Endometrial microvascular endothelial cells (primary cell): ENCODE measurements around the gene PRSS38. TPM values are rescaled to one million over a fixed set of nuclear protein-coding genes. Genes with fewer than 3 reads are reported as not detected.

Experiments
- in situ Hi-C: cut with HindIII; loops from 2 replicates; pipeline ENCODE4 v1.10.0; 2017; ENCODE audit warnings: low sequenced_read_pairs, low pct_unique_long_range_greater_than_20kb; ENCODE audit errors: inconsistent ontology term
- total RNA-seq: library from RNA; depleted of rRNA; stranded (reverse); fragments of >200 nt; gene quantifications from one replicate; pipeline ENCODE4 v1.2.3, GENCODE V29; 2015; ENCODE audit errors: inconsistent ontology term

PRSS38 gene
- total RNA-seq, 1 donor from 2014 or later: not detected

GRCh38 chr1:227791425-227792143 lies 23.9 kb upstream of the PRSS38 start:
- in situ Hi-C loops: no loop called here

DNA sequence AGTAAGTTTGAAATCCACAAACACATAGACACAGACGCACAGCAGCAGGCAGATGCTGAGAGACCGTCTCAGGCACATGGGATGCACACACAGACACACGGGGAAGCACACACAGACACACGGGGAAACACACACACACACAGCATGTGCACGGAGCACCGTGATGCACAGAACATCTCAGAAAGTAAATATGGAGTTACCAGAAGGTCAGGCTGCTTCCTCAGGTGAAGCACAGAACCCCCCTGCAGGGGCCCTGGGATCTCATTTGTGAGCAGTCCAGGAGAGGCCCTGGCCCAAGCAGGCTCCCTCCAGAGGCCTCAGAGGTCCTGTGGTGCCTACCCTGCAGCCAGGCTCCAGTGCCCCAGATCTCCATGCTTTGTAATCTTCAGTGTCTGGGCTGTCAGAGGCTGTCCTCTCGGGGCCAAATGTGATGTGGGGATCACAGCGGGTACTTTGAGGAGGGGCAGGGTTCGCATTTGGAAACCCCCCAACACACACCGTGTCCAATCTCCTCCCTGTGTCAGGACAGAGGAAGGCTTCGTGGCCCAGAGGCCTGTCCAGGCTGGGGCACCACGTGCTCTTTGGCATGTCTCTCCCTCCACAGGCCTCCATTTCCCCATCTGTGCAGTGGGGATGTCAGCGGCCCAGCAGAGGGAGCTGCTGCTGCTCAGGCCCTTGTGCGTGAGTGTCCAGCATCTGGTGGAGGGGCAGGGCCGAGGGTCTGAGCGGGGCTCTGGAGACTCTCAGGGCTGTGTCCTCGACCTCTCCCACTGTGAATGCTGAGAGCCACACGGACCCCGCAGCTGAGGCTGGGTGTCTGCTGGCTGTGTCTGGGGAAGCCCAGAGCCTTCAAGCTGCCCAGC lies 23.0 kb upstream of the PRSS38 start:
- in situ Hi-C loops: no loop called here

GRCh38 chr1:227793079-227793947 lies 22.2 kb upstream of the PRSS38 start:
- in situ Hi-C loops: no loop called here

DNA sequence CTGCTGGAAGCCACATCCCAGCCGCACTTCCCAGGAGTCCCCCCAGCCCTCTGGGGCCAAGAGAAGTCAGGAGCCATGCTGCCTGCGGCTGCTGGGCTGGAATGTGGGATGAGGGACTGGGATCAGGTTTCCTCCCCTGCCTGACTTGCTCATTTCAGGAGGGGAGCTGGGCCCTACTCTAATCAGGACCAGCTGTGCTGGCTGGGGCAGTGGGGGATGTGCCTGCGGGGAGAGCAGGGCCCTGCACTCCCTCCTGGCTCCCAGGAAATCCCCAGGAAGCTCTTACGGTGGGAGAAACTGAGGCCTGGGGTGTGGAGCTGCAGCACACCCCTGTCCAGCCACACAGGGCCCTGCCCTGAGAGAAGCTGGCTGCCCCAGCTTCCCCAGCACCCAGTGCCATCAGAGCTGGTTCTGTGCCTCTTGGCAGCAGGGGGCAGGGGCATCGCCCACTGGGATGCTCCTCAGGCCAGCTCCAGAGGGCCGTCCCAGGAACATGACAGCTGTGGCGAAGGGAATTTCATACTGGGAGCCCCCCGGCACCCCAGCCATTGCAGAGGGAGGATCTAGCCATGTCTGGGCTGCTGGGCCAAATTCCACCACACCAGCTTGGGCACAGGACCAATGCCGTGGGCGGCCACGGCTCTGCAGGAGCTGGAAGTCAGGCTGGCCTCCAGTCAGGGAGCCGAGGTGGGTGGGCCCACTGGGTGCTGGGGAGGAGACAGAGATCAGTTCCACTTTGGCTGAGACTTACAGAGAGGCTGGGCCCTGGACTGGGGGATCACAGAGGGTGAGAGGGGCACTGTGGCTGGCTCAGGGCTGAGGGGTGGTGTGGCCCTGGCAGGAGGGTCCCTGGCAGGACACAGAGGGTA lies 21.3 kb upstream of the PRSS38 start:
- in situ Hi-C loops: no loop called here

GRCh38 chr1:227794817-227795192 lies 20.7 kb upstream of the PRSS38 start:
- in situ Hi-C loops: no loop called here

DNA sequence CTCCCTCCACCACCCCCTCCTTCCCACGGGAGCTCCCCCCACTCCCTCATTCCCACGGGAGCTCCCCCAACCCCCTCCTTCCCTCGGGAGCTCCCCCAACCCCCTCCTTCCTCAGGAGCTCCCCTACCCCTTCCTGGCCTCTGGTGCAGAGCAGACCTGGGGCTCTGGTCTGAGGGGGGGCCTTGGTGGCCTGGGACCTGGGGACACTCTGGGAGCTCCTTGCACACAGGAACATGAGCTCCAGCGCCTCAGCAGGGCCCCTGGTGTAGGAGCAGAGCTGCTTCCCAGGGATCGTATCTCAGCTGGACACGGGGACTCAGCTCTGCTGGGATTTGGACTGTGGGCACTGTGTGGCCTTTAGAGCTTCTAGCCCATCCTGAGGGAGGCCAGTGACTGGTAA lies 19.7 kb upstream of the PRSS38 start:
- in situ Hi-C loops: no loop called here

GRCh38 chr1:227796359-227796915 lies 19.0 kb upstream of the PRSS38 start:
- in situ Hi-C loops: no loop called here

- in situ Hi-C loops: no loop called here
Measured at GRCh38 chr1:227797144-227797543, 18.3 kb upstream of the PRSS38 start.

DNA sequence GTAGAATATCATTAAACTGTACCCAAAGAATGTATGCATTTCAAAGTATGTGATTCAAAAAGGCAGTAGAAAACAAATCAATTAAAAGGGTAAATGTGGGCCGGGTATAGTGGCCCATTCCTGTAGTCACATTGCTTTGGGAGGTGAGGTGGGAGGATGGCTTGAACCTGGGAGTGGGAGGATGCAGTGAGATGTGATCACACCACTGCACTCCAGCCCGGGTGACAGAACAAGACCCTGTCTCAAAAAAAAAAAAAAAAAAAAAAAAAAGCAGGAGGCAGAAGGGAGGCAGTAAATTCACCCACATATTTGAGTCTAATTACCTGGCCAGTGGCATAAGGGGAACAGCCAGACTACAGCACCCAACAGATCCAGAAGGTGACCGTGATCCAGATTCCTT lies 17.9 kb upstream of the PRSS38 start:
- in situ Hi-C loops: no loop called here

- in situ Hi-C loops: no loop called here
Measured at GRCh38 chr1:227798078-227798802, 17.2 kb upstream of the PRSS38 start.

DNA sequence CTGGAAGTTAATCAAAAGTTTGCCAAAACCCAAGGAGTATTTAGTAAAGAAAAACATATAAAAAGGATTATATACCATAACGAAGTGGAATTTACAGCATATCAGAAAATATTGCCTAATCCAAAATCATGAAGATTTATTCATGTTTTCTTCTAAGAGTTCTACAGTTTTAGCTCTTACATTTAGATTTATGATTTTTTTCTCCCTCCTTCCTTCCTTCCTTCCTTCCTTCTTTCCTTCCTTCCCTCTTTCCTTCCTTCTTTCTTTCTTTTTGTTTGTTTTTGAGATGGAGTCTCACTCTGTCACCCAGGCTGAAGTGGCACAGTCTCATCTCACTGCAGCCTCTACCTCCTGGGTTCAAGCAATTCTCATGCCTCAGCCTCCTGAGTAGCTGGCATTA lies 15.7 kb upstream of the PRSS38 start:
- in situ Hi-C loops: no loop called here

GRCh38 chr1:227803933-227804332 lies 11.5 kb upstream of the PRSS38 start:
- in situ Hi-C loops: no loop called here

GRCh38 chr1:227805606-227806197 lies 9.8 kb upstream of the PRSS38 start:
- in situ Hi-C loops: no loop called here

- in situ Hi-C loops: no loop called here
Measured at GRCh38 chr1:227808566-227808965, 6.9 kb upstream of the PRSS38 start.

GRCh38 chr1:227809026-227809425 lies 6.4 kb upstream of the PRSS38 start:
- in situ Hi-C loops: no loop called here

- in situ Hi-C loops: no loop called here
Measured at GRCh38 chr1:227813962-227814361, 1.5 kb upstream of the PRSS38 start.

DNA sequence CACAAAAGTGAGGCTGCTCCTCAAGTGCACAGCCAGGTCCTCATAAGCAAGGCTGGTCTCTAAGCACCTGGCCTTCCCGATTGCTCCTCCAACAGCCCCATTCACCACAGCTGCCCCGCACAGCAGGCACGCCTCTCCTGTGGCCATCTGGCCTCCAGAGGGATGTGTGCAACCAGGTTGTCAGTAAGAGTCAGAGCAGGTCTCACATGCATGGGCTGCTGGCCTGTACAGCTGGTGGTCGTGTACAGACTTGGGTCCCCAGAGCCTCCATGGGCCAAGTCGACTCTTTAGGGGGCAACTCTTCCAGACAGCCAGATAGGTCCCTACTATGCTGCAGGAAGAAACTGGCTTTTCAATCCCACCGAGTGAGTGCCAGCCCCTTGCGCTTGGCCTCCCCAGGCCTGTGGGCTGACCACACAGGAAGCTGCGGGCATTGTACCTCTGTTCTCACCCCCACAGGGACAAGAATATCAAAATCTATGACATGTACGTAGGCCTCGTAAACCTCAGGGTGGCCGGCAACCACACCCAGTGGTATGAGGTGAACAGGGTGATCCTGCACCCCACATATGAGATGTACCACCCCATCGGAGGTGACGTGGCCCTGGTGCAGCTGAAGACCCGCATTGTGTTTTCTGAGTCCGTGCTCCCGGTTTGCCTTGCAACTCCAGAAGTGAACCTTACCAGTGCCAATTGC lies 1.4 kb downstream of the PRSS38 start:
- in situ Hi-C loops: no loop called here
